ENCODE measurements around the gene GTF2F2.

Gene GTF2F2

GRCh38 chr13:45267215-45267614 lies 146.9 kb downstream of the GTF2F2 start:
- no peaks in the 10 kb centered on the region for H3K4me1 ChIP-seq (ENCODE audit: insufficient read depth, low read length, severe bottlenecking)
- H3K4me3 ChIP-seq (ENCODE audit: low read depth, low read length, poor library complexity, severe bottlenecking), result no peak overlapping the region
- no peak for TF ChIP-seq CTCF (IDR thresholded peaks at IDR 0.05; ENCODE audit: low read length)
- H3K36me3 ChIP-seq (ENCODE audit: insufficient read depth, low read length), result peaks cover 9% of the 10 kb centered on the region; the same call in 1 of the 2 replicates
- no peak overlapping the region for H3K4me2 ChIP-seq (ENCODE audit: low read length)
- H3F3A ChIP-seq (ENCODE audit: insufficient read depth, low read length), result no peaks in the 10 kb centered on the region
- H4K20me1 ChIP-seq (ENCODE audit: insufficient read depth, low read length), result no peaks in the 10 kb centered on the region
- H3K9ac ChIP-seq (ENCODE audit: low read length), result no peak overlapping the region
- H2AFZ ChIP-seq (ENCODE audit: low read length), result no peak overlapping the region
- no peaks in the 10 kb centered on the region for H3K9me3 ChIP-seq (ENCODE audit: low read length)
- H3K27ac ChIP-seq (ENCODE audit: low read depth, low read length, poor library complexity, severe bottlenecking), result no peak overlapping the region
- no peaks in the 10 kb centered on the region for H3K9me2 ChIP-seq (ENCODE audit: low read depth, low read length)
- no peaks in the 10 kb centered on the region for H3K79me2 ChIP-seq (ENCODE audit: insufficient read depth, low read length)
- H3K27me3 ChIP-seq (ENCODE audit: insufficient read depth, low read length), result no peaks in the 10 kb centered on the region

GRCh38 chr13:45269204-45269603 lies 148.9 kb downstream of the GTF2F2 start:
- Histone ChIP-seq H3K4me2 (ENCODE audit: low read length) (no peak overlapping the region), H2AFZ (ENCODE audit: low read length) (no peak overlapping the region), H3K9ac (ENCODE audit: low read length) (no peak overlapping the region), H3K9me3 (ENCODE audit: low read length) (no peaks in the 10 kb centered on the region), H3K4me1 (ENCODE audit: insufficient read depth, low read length, severe bottlenecking) (no peaks in the 10 kb centered on the region), H3K4me3 (ENCODE audit: low read depth, low read length, poor library complexity, severe bottlenecking) (no peak overlapping the region), H3K9me2 (ENCODE audit: low read depth, low read length) (no peaks in the 10 kb centered on the region), H3K79me2 (ENCODE audit: insufficient read depth, low read length) (no peaks in the 10 kb centered on the region), H3K27me3 (ENCODE audit: insufficient read depth, low read length) (no peaks in the 10 kb centered on the region), H3K36me3 (ENCODE audit: insufficient read depth, low read length) (peaks cover 9% of the 10 kb centered on the region; the same call in 1 of the 2 replicates), H3K27ac (ENCODE audit: low read depth, low read length, poor library complexity, severe bottlenecking) (no peak overlapping the region), H4K20me1 (ENCODE audit: insufficient read depth, low read length) (no peaks in the 10 kb centered on the region), H3F3A (ENCODE audit: insufficient read depth, low read length) (no peaks in the 10 kb centered on the region)
- TF ChIP-seq EZH2 (IDR thresholded peaks at IDR 0.05; ENCODE audit: borderline replicate concordance, low read length) (no peak), CTCF (IDR thresholded peaks at IDR 0.05; ENCODE audit: low read length) (no peak)

GRCh38 chr13:45276913-45277312 lies 156.6 kb downstream of the GTF2F2 start:
- H2AFZ ChIP-seq (ENCODE audit: low read length), result no peak overlapping the region
- H3K4me1 ChIP-seq (ENCODE audit: insufficient read depth, low read length, severe bottlenecking), result no peaks in the 10 kb centered on the region

More at GRCh38 chr13:45276913-45277312, 156.6 kb downstream of the GTF2F2 start:
- Histone ChIP-seq H3K9ac (ENCODE audit: low read length) (no peak overlapping the region), H3K27ac (ENCODE audit: low read depth, low read length, poor library complexity, severe bottlenecking) (no peak overlapping the region), H3K9me2 (ENCODE audit: low read depth, low read length) (no peaks in the 10 kb centered on the region), H3F3A (ENCODE audit: insufficient read depth, low read length) (no peaks in the 10 kb centered on the region), H3K4me2 (ENCODE audit: low read length) (no peak overlapping the region), H3K4me3 (ENCODE audit: low read depth, low read length, poor library complexity, severe bottlenecking) (no peak overlapping the region), H3K79me2 (ENCODE audit: insufficient read depth, low read length) (no peaks in the 10 kb centered on the region), H3K27me3 (ENCODE audit: insufficient read depth, low read length) (no peaks in the 10 kb centered on the region), H3K9me3 (ENCODE audit: low read length) (no peaks in the 10 kb centered on the region), H4K20me1 (ENCODE audit: insufficient read depth, low read length) (no peaks in the 10 kb centered on the region), H3K36me3 (ENCODE audit: insufficient read depth, low read length) (peaks cover 15% of the 10 kb centered on the region; the same call in 1 of the 2 replicates)
- TF ChIP-seq CTCF (IDR thresholded peaks at IDR 0.05; ENCODE audit: low read length) (no peak), EZH2 (IDR thresholded peaks at IDR 0.05; ENCODE audit: borderline replicate concordance, low read length) (no peak)

All from OCI-LY1 (cell line).